ENCODE results near the gene KCNE4.

DNA sequence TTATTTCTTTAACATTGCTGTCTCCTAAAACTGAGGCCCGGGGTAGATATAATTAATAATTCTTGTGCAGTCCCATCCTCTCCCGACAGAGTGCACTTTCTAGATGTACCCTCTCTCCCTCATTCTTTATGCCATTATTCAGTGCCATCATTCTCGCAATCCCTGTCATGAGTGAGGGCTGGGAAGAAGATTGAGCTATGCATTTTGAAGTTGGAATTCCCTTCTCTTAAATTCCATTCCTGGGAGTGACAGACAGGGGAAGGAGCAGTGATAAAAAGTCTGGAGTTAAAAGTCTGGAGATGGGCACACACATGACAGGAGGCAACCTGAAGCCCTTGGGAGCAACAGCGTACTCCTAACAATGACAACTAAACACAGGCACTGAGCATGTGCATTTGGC is 2.6 kb upstream of the KCNE4 start:
- TF ChIP-seq, protein P1, sequence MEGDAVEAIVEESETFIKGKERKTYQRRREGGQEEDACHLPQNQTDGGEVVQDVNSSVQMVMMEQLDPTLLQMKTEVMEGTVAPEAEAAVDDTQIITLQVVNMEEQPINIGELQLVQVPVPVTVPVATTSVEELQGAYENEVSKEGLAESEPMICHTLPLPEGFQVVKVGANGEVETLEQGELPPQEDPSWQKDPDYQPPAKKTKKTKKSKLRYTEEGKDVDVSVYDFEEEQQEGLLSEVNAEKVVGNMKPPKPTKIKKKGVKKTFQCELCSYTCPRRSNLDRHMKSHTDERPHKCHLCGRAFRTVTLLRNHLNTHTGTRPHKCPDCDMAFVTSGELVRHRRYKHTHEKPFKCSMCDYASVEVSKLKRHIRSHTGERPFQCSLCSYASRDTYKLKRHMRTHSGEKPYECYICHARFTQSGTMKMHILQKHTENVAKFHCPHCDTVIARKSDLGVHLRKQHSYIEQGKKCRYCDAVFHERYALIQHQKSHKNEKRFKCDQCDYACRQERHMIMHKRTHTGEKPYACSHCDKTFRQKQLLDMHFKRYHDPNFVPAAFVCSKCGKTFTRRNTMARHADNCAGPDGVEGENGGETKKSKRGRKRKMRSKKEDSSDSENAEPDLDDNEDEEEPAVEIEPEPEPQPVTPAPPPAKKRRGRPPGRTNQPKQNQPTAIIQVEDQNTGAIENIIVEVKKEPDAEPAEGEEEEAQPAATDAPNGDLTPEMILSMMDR (IDR thresholded peaks at IDR 0.05), result no peak
- TF ChIP-seq POLR2A (IDR thresholded peaks at IDR 0.05) (no peak), EP300 (IDR thresholded peaks at IDR 0.05) (no peak)
